ENCODE data around the gene MRPS18A.
"Not testable (repeated sequence)": the region's sequence is repeated elsewhere in the genome, so short reads cannot be mapped to it uniquely, and the experiment has no call there.

MRPS18A gene

GRCh38 chr6:43645613-43645964 is 42.0 kb downstream of the MRPS18A start:
- intact Hi-C loops (cut with DNase I): no loop called here

GRCh38 chr6:43644940-43645612 is 42.5 kb downstream of the MRPS18A start, which contains the start of gene RSPH9:
Gene RSPH9 (plus strand): TSS chr6:43645036. CDS start chr6:43645099, 63 bp downstream.
- intact Hi-C loops (cut with DNase I): no loop called here
- DNase-seq: peak in 5 of 10 donors; percentile 21 to 90 (median 76)

More at GRCh38 chr6:43645613-43645964, 42.0 kb downstream of the MRPS18A start:
- no peak for DNase-seq

GRCh38 chr6:43639984-43640800 is 47.4 kb downstream of the MRPS18A start:
- DNase-seq: peak in 1 of 10 donors; percentile 24

GRCh38 chr6:43636308-43636659 is 51.3 kb downstream of the MRPS18A start:
- DNase-seq: no peak
- intact Hi-C loops (cut with DNase I): loop anchor here (5.0 kb wide), 1 partner anchor 59 kb away; the partner anchor contains the start of genes POLH and XPO5

More at GRCh38 chr6:43639984-43640800, 47.4 kb downstream of the MRPS18A start:
- intact Hi-C loops (cut with DNase I): loop anchor here (5.0 kb wide), 1 partner anchor 63 kb away; the partner anchor contains the start of genes POLH and XPO5

GRCh38 chr6:43635387-43636307 is 51.9 kb downstream of the MRPS18A start, which contains the start of gene MAD2L1BP:
Gene MAD2L1BP (plus strand): TSS chr6:43635840. CDS start chr6:43635876, 36 bp downstream.
- intact Hi-C loops (cut with DNase I): loop anchor here (5.0 kb wide), 1 partner anchor 58 kb away; the partner anchor contains the start of genes POLH and XPO5
- DNase-seq: peak; percentile 78 to 98 (median 87)

- peak in 1 of 10 donors; percentile 34 for DNase-seq
- intact Hi-C loops (cut with DNase I): loop anchor here (5.0 kb wide), 1 partner anchor 58 kb away; the partner anchor contains the start of genes POLH and XPO5
Measured at GRCh38 chr6:43634702-43635303, 52.8 kb downstream of the MRPS18A start.

- peak in 1 of 10 donors; percentile 3 for DNase-seq
- intact Hi-C loops (cut with DNase I): not testable (repeated sequence)
Measured at GRCh38 chr6:43633002-43633401, 54.6 kb downstream of the MRPS18A start.

- peak in 2 of 10 donors; percentile 5 to 22 for DNase-seq
- intact Hi-C loops (cut with DNase I): no loop called here
Measured at GRCh38 chr6:43630980-43631619, 56.5 kb downstream of the MRPS18A start.

- intact Hi-C loops (cut with DNase I): no loop called here
- DNase-seq: peak; percentile 67 to 98 (median 88)
Measured at GRCh38 chr6:43629505-43630300, 57.9 kb downstream of the MRPS18A start.

GRCh38 chr6:43629104-43629504 is 58.5 kb downstream of the MRPS18A start, which contains the start of gene GTPBP2:
Gene GTPBP2 (minus strand): TSS chr6:43629264. CDS start chr6:43629162, 102 bp downstream.
- DNase-seq: peak; percentile 99 to 100 (median 100)
- intact Hi-C loops (cut with DNase I): no loop called here

- intact Hi-C loops (cut with DNase I): no loop called here
- peak in 1 of 10 donors; percentile 34 for DNase-seq
Measured at GRCh38 chr6:43628393-43629103, 59.0 kb downstream of the MRPS18A start.

- DNase-seq: peak in 1 of 10 donors; percentile 35
- intact Hi-C loops (cut with DNase I): no loop called here
Measured at GRCh38 chr6:43627008-43627825, 60.4 kb downstream of the MRPS18A start.

- peak in 2 of 10 donors; percentile 70 to 81 for DNase-seq
- intact Hi-C loops (cut with DNase I): no loop called here
Measured at GRCh38 chr6:43625393-43625992, 62.1 kb downstream of the MRPS18A start.

GRCh38 chr6:43624786-43625288 is 62.8 kb downstream of the MRPS18A start:
- DNase-seq: peak in 2 of 10 donors; percentile 33 to 38
- intact Hi-C loops (cut with DNase I): no loop called here

- peak in 2 of 10 donors; percentile 42 to 55 for DNase-seq
- intact Hi-C loops (cut with DNase I): no loop called here
Measured at GRCh38 chr6:43623880-43624785, 63.5 kb downstream of the MRPS18A start.

Measured in posterior cingulate gyrus (tissue), 11 donors.